Neural progenitor cell (in vitro differentiated cells): Measurements from ENCODE around the gene ARIH1.

Experiments
- EZH2 ChIP-seq: fragments of 200-600 bp; sonication (generic); IDR thresholded peaks from 2 replicates; pipeline ENCODE4 v1.6.1; 2017; ENCODE audit warnings: antibody characterized with exemption, mild to moderate bottlenecking, moderate library complexity
- TF ChIP-seq, protein P1 (sequence below): fragments of 200-600 bp; sonication (generic); IDR thresholded peaks from 2 replicates; pipeline ENCODE4 v1.5.1; 2017; ENCODE audit warnings: antibody characterized with exemption, mild to moderate bottlenecking

DNA sequence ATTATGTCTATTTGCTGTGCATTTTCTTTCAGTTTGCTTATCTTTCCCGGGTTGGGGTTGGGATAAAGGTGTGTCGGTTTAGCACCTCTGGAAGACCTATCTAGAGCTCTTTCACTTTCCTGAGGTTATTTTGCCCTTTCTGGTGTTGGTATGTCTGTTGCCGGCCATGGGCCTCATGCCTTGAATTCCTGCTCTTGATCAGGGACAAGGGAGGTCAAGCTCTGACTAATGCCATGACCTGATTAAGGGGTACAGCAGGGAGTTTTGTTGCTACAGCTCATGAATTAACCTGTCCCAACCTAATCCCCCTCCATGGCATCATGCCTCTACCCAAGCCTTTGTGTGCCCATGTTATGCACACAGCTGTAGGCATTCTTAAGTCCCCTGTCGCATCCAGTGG is 109.9 kb downstream of the ARIH1 start:
- TF ChIP-seq, protein P1, sequence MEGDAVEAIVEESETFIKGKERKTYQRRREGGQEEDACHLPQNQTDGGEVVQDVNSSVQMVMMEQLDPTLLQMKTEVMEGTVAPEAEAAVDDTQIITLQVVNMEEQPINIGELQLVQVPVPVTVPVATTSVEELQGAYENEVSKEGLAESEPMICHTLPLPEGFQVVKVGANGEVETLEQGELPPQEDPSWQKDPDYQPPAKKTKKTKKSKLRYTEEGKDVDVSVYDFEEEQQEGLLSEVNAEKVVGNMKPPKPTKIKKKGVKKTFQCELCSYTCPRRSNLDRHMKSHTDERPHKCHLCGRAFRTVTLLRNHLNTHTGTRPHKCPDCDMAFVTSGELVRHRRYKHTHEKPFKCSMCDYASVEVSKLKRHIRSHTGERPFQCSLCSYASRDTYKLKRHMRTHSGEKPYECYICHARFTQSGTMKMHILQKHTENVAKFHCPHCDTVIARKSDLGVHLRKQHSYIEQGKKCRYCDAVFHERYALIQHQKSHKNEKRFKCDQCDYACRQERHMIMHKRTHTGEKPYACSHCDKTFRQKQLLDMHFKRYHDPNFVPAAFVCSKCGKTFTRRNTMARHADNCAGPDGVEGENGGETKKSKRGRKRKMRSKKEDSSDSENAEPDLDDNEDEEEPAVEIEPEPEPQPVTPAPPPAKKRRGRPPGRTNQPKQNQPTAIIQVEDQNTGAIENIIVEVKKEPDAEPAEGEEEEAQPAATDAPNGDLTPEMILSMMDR = no peak
- TF ChIP-seq EZH2 = no peak
